ENCODE measurements around the gene CDK10. TPM values are rescaled to one million over a fixed set of nuclear protein-coding genes. Genes with fewer than 3 reads are reported as not detected.

Gene CDK10
- total RNA-seq, 1 experiment from 2014 or later: 35.1 TPM

DNA sequence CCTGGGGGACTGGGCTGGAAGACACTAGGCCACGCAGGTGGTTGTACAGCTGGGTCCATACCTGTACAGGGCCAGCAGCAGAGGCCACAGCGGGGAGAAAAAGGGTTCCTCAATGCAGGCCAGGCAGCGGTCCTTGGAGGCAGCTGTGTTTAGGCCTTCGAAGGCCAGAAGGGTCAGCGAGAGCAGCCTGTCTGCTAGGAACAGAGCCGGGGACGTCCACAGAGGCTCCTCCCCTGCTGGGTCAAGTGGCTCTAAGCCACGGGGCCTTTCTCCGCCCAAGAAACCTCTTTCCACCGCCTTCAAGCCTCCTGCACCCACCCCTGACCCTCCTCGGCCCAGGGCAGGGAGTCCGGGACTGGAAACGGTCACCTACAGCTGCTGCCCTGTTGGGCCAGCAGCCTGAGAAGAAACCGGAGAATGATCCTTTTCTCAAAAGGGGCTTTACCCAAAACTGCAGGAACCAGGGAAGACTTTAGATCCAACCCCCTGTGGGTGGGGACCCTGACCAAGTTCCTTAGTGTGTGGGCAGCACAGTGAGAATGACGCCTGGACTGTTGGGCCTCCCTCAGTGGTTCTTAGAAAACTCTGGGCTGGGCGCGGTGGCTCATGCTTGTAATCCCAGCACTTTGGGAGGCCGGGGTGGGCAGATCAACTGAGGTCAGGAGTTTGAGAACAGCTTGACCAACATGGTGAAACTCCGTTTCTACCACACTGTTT is 23.4 kb downstream of the CDK10 start:
- Histone ChIP-seq H3K4me1 (no peaks in the 10 kb centered on the region), H3K36me3 (no peaks in the 10 kb centered on the region), H3K4me3 (no peak overlapping the region), H3K27ac (no peak overlapping the region), H3K27me3 (no peaks in the 10 kb centered on the region), H3K9me3 (replicated peaks) (no peaks in the 10 kb centered on the region)
- DNase-seq: no peak

DNA sequence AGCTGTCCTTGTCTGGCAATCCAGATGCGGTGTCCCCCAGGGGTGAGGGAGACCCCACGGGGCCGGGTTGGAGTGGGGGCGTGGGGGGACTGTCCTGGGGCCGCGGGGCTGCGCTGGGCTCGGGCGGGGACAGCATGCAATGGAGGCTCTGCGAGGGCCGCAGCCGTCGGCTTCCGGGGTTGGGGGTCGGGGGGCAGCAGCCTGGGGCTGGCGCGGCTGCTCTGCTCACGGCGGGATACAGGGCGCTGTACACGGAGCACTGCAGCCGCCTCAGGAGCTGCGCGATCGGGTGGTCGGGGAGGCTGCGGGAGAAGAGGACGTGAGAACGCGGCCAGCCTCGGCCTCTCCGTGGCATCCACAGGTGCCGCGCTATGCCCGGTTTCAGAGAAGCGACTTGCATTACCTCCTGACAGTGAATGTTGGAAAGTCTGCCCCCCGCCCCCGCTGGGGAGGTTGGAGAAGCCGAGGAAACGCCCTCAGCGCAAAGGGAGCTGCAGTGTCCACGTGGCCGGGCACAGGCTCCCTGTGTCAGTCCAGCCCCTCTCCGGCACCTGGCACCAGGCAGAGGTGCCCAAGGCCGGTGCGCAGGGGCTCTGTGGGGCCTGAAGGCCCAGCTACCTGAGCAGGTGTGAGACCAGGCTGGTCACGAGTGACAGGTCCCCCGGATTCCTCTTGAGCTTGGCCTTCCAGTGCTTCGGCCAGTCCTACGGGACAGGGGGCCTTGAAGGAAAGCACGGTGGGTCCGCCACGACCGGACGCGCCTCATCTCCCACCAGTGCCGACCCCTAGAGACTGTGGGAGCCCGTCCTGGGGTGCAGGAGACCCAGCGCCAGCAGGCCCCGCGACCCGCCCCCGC is 24.4 kb downstream of the CDK10 start:
- Histone ChIP-seq H3K27ac (no peak overlapping the region), H3K36me3 (no peaks in the 10 kb centered on the region), H3K9me3 (replicated peaks) (no peaks in the 10 kb centered on the region), H3K27me3 (no peaks in the 10 kb centered on the region), H3K4me1 (no peaks in the 10 kb centered on the region), H3K4me3 (no peak overlapping the region)
- no peak for DNase-seq

DNA sequence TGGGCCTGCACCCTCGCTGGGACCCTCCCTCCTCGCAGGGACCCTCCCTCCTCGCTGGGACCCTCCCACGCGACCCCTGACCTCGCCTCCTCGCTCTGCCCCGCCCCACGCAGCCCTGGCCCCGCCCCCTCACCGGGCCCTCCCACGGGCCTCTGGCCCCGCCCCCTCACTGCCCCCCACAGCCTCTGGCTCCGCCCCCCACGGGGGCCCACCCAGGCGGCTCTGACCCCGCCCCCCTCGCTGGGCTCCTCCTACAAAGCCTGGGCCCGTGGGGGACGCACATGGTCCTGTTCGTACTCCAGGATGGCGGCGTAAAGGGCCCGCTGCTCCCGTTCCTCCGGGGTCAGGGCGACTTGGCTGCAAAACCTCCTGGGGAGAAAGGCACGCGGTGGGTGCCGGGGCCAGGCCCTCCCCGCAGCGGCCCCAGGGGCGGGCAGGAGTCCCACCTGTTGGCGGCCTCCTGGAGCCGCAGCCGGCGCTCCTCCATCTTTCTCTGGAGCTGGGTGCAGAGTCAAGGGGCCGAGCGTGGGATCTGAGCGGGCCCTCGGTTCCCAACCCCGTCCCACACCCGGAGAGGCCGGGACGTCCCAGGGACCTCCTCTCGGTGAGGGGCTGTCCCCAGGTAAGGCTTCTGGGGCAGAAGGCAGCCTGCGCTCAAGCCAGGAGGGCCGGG is 25.2 kb downstream of the CDK10 start:
- DNase-seq: no peak
- Histone ChIP-seq H3K4me1 (no peaks in the 10 kb centered on the region), H3K4me3 (no peak overlapping the region), H3K36me3 (no peaks in the 10 kb centered on the region), H3K27me3 (no peaks in the 10 kb centered on the region), H3K27ac (no peak overlapping the region), H3K9me3 (replicated peaks) (no peaks in the 10 kb centered on the region)

DNA sequence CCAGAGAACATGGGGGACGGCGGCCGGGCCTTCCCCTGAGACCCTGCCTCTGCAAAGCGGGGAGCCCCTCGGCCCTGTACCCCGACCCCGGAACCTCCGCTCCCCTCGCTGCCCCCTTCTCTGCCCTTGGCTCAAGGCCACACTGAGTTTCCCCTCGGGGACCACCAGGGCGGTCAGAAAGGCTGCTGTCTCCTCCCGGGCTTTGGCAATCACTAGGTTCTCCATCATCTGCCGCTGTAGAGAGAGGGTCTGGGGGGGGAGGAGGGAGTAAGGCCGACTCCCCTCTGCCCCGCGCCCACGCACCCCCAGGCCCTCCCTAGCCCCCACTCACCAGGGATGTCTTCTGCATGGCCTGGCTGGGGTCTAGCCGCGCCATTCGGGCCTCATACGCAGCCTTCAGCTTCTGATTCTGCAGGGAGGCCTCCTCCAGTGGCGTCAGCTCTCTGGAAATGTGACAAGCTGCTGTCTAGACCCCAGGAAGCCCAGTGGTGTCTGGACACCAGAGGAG is 25.8 kb downstream of the CDK10 start:
- H3K4me3 ChIP-seq: no peak overlapping the region
- no peaks in the 10 kb centered on the region for H3K36me3 ChIP-seq
- no peak for DNase-seq
- no peaks in the 10 kb centered on the region for H3K9me3 ChIP-seq (replicated peaks)
- H3K27ac ChIP-seq: no peak overlapping the region
- no peaks in the 10 kb centered on the region for H3K4me1 ChIP-seq
- no peaks in the 10 kb centered on the region for H3K27me3 ChIP-seq

DNA sequence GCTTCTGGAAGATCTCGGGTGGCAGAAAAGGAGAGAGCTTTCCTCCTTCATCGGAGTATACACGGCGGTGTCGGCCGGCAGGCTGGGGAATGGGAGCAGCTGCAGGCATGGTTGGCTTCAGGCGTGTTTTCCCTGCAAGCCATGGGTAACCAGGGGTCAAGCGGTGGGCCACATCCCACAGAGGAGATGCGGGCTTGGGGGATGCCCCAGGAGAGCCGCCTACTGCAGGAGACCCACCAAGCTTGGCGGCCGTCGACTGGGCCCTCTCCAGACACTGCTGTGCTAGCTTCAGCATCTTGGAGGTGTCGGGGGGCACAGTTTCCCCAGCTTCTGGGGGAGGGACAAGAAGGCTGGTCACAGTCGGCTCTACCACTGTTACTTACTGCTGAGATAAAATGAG is 30.0 kb downstream of the CDK10 start:
- Histone ChIP-seq H3K36me3 (no peaks in the 10 kb centered on the region), H3K9me3 (replicated peaks) (no peaks in the 10 kb centered on the region), H3K4me3 (no peak overlapping the region), H3K27ac (no peak overlapping the region), H3K27me3 (no peaks in the 10 kb centered on the region), H3K4me1 (no peaks in the 10 kb centered on the region)
- no peak for DNase-seq

DNA sequence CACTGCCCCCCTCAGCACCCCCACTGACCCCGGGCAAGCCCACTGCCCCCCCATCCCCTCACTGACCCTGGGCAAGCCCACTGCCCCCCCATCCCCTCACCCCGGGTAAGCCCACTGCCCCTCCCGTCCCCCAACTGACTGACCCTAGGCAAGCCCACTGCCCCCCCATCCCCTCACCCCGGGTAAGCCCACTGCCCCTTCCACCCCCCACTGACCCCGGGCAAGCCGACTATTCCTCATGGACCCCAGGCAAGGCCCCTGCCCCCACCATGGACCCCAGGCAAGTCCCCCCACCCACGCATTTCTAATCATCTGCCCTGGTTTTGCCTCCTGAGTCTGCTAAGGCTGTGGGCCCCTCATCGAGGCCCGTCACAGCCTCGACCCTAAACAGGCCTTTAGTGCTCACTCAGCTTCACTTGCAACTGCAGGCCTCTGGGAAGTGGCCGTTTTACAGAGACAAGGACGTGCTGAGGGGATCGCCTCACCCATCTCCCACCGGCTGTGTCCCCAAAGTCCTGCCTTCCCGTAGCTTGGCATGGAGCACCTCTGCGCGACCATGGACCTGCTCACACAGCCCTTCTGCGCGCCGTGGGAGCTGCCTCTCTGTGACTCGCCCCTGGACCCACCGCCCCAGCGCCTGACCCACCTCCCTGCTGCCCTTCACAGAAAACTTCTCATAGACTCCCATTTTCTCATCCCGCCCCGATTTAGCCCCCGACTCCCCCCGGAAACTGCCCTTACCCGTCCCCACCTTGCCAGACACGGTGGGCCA is 30.6 kb downstream of the CDK10 start:
- Histone ChIP-seq H3K36me3 (no peaks in the 10 kb centered on the region), H3K9me3 (replicated peaks) (no peaks in the 10 kb centered on the region), H3K4me3 (no peak overlapping the region), H3K4me1 (no peaks in the 10 kb centered on the region), H3K27me3 (no peaks in the 10 kb centered on the region), H3K27ac (no peak overlapping the region)
- no peak for DNase-seq

DNA sequence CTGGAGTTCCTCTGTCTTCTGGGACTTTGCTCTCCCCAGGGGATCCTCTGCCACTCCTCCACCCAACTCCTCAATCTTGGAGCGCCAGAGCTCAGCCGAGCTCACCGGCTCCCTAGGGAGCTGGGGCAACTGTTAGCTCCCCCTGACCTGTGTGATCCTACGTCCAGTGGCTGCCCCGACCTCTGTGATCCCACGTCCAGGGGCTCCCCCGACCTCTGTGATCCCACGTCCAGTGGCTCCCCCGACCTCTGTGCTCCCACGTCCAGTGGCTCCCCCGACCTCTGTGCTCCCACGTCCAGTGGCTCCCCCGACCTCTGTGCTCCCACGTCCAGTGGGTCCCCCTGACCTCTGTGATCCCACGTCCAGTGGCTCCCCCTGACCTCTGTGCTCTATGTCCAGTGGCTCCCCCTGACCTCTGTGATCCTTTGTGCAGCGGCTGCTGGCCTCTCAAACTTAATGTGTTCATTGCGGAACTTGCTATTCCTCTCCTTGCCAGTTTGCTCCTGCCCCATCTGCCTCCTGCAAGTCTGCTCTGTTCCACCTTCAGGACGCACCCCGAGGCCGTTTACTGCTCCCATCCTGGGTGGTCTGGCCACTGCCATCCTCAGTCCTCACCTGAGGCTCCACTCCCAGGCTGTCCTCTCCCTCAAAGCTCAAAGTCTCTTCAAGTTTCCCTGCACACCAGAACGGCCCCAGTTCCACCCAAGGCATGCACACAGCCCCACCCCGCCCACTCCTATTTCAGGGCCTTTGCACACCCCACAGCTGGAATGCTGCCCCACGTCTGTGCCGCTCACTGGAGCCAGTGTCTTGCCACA is 31.4 kb downstream of the CDK10 start:
- Histone ChIP-seq H3K4me1 (peaks cover 6% of the 10 kb centered on the region), H3K36me3 (peaks cover 4% of the 10 kb centered on the region; the same call in 1 of the 2 replicates), H3K4me3 (no peak overlapping the region), H3K27ac (no peak overlapping the region), H3K27me3 (no peaks in the 10 kb centered on the region), H3K9me3 (replicated peaks) (no peaks in the 10 kb centered on the region)
- DNase-seq: no peak

DNA sequence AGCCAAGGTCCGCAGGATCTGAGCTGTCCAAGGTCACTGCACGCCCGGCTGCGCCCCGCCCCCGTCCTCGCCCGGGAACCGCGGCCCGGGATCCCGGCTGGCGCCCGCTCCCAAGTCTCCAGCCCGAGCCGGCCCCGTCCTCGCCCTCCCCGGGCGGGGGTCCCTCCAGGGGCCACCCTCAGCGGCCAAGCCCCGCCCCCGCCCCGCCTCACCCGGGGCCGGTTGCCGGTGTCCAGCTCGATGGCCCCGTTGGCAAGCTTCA is 34.0 kb downstream of the CDK10 start:
- Histone ChIP-seq H3K36me3 (peaks cover 12% of the 10 kb centered on the region; the same call in 1 of the 2 replicates), H3K27ac (peak overlapping the region; percentile 75; the same call in 1 of the 2 replicates)
- DNase-seq: peak in 1 of 2 experiments; percentile 30

DNA sequence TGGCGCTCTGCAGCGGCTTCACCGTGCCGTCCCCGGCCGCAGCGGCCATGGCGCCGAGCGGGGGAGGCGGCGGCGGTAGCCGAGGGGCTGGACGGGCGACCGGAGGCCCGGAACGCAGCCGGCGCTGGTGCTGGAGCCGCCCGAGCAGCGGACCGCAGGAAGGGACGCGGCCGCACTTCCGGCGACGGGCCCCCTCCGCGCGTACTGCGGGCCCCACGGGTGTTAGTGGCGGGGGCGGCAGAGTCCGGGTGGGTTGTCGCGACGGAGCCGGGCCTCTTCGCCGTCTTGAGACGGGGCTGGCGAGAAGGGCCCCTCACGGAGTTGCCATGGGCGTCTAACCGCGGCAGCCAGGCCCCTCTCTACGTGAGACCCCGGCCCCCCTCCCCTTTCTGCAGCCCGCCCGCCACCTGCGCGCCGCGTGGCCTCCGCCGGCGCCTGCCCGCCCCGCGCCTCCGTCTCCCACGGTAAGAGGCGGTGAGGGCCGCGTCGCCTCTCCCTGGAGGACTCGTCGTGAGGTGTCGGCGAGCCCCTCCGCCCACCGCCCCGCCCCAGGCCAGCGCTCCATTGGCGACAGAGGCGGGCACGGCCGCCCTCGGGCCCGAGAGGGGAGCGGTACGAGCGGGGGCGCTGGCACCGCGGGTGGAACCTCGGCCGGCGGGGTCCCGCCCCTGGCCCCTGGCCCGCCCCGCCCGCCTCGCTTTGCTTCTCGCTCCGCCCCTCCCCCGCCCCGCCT is 34.5 kb downstream of the CDK10 start, which contains the start of the genes VPS9D1 and ZNF276:
Gene VPS9D1 (minus strand): TSS at position 86 of the 733 bp plus-strand sequence. CDS start 37 bp downstream, at position 49.
Gene ZNF276 (plus strand): TSS at position 725 of the 733 bp plus-strand sequence. CDS start 104 bp downstream, outside the sequence.
- Histone ChIP-seq H3K4me1 (peaks cover 19% of the 10 kb centered on the region), H3K27ac (peak within 1 kb of the TSS; percentile 75), H3K36me3 (peaks cover 12% of the 10 kb centered on the region; the same call in 1 of the 2 replicates), H3K9me3 (replicated peaks) (no peaks in the 10 kb centered on the region), H3K27me3 (no peaks in the 10 kb centered on the region), H3K4me3 (peak within 1 kb of the TSS; percentile 86)
- DNase-seq: peak; percentile 72 to 82

More for the DNA sequence above, 34.0 kb downstream of the CDK10 start:
- H3K9me3 ChIP-seq (replicated peaks): no peaks in the 10 kb centered on the region
- peaks cover 19% of the 10 kb centered on the region for H3K4me1 ChIP-seq
- H3K27me3 ChIP-seq: no peaks in the 10 kb centered on the region
- peak overlapping the region; percentile 86 for H3K4me3 ChIP-seq

DNA sequence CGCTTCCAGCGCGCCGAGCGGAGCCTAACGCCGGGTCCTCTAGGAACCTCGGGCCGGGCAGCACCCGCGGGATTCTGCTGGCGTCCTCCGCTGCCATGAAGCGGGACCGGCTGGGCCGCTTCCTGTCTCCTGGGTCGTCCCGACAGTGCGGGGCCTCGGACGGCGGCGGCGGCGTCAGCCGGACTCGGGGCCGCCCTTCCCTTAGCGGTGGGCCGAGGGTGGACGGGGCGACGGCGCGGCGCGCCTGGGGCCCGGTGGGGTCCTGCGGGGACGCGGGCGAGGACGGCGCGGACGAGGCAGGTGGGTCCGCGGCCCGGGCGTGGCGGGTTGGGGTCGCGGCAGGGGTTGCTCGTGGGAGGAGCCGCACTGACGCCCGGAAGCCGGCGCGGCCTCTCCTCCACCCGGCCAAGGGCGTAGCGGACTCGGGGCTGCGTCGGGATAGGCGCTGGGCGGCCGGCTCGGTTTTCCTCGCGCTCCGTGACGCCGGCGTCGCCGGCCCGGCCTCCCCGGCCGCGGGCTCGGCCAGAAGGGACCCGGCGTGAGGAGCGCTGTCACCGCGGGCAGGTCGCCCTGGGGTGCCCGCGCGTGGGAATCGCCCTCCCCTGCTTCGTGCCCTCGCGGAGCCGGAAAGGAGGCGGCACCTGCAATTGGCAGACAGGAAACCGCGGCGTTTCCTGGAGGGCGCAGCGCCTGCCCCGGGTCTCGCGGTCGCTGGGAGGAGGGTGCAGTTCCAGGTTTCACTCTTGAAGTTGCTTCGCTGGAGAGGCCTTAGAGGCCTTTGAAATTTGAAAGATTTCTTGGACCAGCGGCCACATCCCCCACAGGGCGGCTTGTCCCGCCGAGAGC is 35.3 kb downstream of the CDK10 start:
- Histone ChIP-seq H3K27ac (peak overlapping the region; percentile 75; the same call in 1 of the 2 replicates), H3K4me1 (peaks cover 19% of the 10 kb centered on the region), H3K27me3 (no peaks in the 10 kb centered on the region), H3K36me3 (peaks cover 18% of the 10 kb centered on the region), H3K9me3 (replicated peaks) (no peaks in the 10 kb centered on the region), H3K4me3 (peak overlapping the region; percentile 86)
- peak; percentile 38 to 40 for DNase-seq

DNA sequence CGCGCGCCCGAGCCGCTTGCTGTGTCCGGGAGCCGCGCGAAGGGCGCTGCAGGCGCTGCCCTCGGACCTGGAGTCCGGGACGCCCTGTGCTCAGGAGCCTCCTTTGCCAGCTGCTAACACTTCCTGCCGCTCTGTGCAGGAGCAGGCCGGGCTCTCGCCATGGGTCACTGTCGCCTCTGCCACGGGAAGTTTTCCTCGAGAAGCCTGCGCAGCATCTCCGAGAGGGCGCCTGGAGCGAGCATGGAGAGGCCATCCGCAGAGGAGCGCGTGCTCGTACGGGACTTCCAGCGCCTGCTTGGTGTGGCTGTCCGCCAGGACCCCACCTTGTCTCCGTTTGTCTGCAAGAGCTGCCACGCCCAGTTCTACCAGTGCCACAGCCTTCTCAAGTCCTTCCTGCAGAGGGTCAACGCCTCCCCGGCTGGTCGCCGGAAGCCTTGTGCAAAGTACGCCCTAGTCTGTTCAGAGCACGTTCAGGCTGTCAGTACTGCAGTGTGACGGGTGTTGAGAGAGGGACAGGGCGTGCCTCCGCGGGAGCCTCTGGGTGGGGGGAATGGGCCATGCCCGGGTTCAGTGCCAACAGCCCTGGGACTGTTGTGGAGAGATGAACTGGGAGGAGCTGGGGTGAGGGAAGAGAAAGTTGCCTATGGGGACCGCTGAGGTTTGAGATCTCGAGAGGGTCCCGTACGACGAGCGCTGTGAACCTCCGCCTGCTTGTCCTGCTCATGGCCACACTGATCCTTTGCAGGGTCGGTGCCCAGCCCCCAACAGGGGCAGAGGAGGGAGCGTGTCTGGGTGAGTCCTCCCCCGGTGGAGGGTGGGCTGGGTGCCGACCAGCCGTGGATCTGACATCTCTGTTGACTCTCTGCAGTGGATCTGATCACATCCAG is 36.1 kb downstream of the CDK10 start:
- Histone ChIP-seq H3K27ac (peak overlapping the region; percentile 62; the same call in 1 of the 2 replicates), H3K36me3 (peaks cover 24% of the 10 kb centered on the region), H3K4me1 (peaks cover 19% of the 10 kb centered on the region), H3K9me3 (replicated peaks) (no peaks in the 10 kb centered on the region), H3K4me3 (peak overlapping the region; percentile 86), H3K27me3 (no peaks in the 10 kb centered on the region)
- DNase-seq: no peak

All from SJCRH30 (cell line).